Neural cell (in vitro differentiated cells): ENCODE measurements around the gene TPRG1.

Experiments used
- EP300 ChIP-seq: fragments of 450-650 bp; conservative IDR thresholded peaks from 2 replicates; pipeline ENCODE4 v1.6.1; 2014; ENCODE audit warnings: antibody characterized with exemption, mild to moderate bottlenecking, moderate library complexity; ENCODE audit not compliant: poor library complexity, severe bottlenecking
- EZH2 ChIP-seq: fragments of 200-600, 300-800 bp; shearing (Covaris generic), sonication (generic); IDR thresholded peaks from 2 replicates; pipeline ENCODE4 v1.6.1; 2014; ENCODE audit warnings: antibody characterized with exemption, low read length, borderline replicate concordance, mild to moderate bottlenecking; ENCODE audit not compliant: insufficient read depth, poor library complexity, severe bottlenecking
- POLR2AphosphoS5 ChIP-seq: IDR thresholded peaks from 2 replicates; pipeline ENCODE4 v1.6.1; 2012
- SMC3 ChIP-seq: fragments of 450-650 bp; conservative IDR thresholded peaks from 2 replicates; pipeline ENCODE4 v1.6.1; 2014; ENCODE audit warnings: antibody characterized with exemption, mild to moderate bottlenecking, moderate library complexity; ENCODE audit not compliant: poor library complexity
- TAF1 ChIP-seq: IDR thresholded peaks from 2 replicates; pipeline ENCODE4 v1.6.1; 2012; ENCODE audit warnings: low read depth
- TF ChIP-seq, protein P1 (sequence below): fragments of 450-650 bp; IDR thresholded peaks from 2 replicates; pipeline ENCODE4 v1.5.1; 2014; ENCODE audit warnings: antibody characterized with exemption, mild to moderate bottlenecking, moderate library complexity; ENCODE audit not compliant: poor library complexity, severe bottlenecking
- TF ChIP-seq, protein P2 (sequence below): IDR thresholded peaks from 2 replicates; pipeline ENCODE4 v1.6.1; 2012; ENCODE audit warnings: borderline replicate concordance

DNA sequence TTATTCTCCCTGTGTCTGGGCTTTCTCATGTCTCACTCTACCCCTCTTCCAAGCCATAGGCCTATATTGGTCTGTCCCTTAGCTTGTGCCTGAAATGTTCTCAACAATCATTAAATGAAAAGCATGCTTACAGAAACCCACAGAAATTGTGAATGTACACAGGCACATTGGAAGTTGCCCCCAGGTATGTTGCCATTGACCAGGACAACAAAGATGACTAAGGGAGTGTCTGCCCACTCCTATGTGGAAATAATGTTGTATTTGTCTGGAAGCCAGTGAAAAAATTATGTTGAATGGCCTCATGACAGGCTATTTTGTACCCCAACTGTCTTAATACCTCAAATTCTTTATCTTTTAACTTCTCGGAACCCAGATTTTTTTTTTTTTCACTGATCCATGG lies 102.0 kb downstream of the TPRG1 start:
- TF ChIP-seq, protein P1, sequence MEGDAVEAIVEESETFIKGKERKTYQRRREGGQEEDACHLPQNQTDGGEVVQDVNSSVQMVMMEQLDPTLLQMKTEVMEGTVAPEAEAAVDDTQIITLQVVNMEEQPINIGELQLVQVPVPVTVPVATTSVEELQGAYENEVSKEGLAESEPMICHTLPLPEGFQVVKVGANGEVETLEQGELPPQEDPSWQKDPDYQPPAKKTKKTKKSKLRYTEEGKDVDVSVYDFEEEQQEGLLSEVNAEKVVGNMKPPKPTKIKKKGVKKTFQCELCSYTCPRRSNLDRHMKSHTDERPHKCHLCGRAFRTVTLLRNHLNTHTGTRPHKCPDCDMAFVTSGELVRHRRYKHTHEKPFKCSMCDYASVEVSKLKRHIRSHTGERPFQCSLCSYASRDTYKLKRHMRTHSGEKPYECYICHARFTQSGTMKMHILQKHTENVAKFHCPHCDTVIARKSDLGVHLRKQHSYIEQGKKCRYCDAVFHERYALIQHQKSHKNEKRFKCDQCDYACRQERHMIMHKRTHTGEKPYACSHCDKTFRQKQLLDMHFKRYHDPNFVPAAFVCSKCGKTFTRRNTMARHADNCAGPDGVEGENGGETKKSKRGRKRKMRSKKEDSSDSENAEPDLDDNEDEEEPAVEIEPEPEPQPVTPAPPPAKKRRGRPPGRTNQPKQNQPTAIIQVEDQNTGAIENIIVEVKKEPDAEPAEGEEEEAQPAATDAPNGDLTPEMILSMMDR: no peak
- TF ChIP-seq EZH2 (no peak), TAF1 (no peak), POLR2AphosphoS5 (no peak), EP300 (no peak), SMC3 (no peak)
- TF ChIP-seq, protein P2, sequence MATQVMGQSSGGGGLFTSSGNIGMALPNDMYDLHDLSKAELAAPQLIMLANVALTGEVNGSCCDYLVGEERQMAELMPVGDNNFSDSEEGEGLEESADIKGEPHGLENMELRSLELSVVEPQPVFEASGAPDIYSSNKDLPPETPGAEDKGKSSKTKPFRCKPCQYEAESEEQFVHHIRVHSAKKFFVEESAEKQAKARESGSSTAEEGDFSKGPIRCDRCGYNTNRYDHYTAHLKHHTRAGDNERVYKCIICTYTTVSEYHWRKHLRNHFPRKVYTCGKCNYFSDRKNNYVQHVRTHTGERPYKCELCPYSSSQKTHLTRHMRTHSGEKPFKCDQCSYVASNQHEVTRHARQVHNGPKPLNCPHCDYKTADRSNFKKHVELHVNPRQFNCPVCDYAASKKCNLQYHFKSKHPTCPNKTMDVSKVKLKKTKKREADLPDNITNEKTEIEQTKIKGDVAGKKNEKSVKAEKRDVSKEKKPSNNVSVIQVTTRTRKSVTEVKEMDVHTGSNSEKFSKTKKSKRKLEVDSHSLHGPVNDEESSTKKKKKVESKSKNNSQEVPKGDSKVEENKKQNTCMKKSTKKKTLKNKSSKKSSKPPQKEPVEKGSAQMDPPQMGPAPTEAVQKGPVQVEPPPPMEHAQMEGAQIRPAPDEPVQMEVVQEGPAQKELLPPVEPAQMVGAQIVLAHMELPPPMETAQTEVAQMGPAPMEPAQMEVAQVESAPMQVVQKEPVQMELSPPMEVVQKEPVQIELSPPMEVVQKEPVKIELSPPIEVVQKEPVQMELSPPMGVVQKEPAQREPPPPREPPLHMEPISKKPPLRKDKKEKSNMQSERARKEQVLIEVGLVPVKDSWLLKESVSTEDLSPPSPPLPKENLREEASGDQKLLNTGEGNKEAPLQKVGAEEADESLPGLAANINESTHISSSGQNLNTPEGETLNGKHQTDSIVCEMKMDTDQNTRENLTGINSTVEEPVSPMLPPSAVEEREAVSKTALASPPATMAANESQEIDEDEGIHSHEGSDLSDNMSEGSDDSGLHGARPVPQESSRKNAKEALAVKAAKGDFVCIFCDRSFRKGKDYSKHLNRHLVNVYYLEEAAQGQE: no peak
